ENCODE measurements around the gene SAV1. TPM values are rescaled to one million over a fixed set of nuclear protein-coding genes. Genes with fewer than 3 reads are reported as not detected.

Gene SAV1
- total RNA-seq, 2 experiments from 2014 or later, result 13.2 to 13.4 TPM

DNA sequence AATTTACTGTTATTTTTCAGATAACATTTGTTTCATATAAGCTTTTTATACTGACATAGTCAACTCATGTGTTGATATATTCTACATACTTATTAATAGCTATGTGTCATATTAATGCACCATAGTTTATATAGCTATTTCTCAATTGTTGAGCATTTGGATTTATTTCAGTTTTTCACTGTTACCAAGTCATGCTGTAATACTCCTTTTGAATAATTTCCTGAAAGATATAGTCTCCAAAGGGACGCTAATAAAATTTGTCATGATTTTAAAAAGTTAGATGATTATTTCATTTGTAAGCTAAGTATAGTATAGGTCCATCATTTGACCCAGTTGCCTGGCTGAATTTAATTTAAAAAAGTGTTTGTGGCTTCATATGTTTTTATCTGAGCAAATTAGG lies 60.3 kb downstream of the SAV1 start:
- Mint-ChIP-seq H3K4me3 (no peak overlapping the region), H3K4me1 (ENCODE audit: low read depth) (peaks cover 8% of the 10 kb centered on the region), H3K27ac (no peak overlapping the region), H3K27me3 (no peaks in the 10 kb centered on the region), H3K36me3 (ENCODE audit: low read depth) (no peaks in the 10 kb centered on the region), H3K9me3 (no peaks in the 10 kb centered on the region)
- ATAC-seq (no peak), DNase-seq (no peak)
- CTCF ChIA-PET, result interaction anchor here (0.6 to 1.7 kb wide), 6 partner anchors 8 to 252 kb away, joined by 3 to 6 read pairs (median 4); no protein-coding TSS in a partner anchor
- POLR2A ChIA-PET, result no interaction called here
- intact Hi-C loops (cut with micrococcal nuclease), result no loop called here
- TF ChIP-seq, protein P1, sequence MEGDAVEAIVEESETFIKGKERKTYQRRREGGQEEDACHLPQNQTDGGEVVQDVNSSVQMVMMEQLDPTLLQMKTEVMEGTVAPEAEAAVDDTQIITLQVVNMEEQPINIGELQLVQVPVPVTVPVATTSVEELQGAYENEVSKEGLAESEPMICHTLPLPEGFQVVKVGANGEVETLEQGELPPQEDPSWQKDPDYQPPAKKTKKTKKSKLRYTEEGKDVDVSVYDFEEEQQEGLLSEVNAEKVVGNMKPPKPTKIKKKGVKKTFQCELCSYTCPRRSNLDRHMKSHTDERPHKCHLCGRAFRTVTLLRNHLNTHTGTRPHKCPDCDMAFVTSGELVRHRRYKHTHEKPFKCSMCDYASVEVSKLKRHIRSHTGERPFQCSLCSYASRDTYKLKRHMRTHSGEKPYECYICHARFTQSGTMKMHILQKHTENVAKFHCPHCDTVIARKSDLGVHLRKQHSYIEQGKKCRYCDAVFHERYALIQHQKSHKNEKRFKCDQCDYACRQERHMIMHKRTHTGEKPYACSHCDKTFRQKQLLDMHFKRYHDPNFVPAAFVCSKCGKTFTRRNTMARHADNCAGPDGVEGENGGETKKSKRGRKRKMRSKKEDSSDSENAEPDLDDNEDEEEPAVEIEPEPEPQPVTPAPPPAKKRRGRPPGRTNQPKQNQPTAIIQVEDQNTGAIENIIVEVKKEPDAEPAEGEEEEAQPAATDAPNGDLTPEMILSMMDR (IDR thresholded peaks at IDR 0.05), result no peak

DNA sequence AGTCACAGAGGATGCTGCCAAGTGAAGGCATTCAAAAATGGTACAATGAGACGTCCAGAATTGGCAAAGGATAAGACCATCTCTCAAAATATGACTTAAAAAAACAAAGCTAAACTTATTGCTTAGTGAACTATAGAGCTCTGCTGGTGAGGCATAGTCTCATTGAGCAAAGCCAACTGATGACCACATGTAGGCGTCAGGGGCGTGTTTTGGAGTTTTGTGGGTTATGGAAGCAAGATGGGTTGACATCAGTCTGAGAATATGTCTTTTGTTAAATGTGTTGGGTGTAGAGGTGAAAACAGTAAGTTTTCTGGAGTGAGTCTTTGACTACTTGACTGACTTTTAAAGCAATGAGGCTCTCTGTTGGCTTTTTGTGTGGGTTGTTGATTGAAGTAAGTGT lies 60.9 kb downstream of the SAV1 start:
- Mint-ChIP-seq H3K4me1 (ENCODE audit: low read depth) (peaks cover 8% of the 10 kb centered on the region), H3K36me3 (ENCODE audit: low read depth) (no peaks in the 10 kb centered on the region), H3K9me3 (no peaks in the 10 kb centered on the region), H3K27me3 (no peaks in the 10 kb centered on the region), H3K4me3 (no peak overlapping the region), H3K27ac (no peak overlapping the region)
- intact Hi-C loops (cut with micrococcal nuclease), result no loop called here
- POLR2A ChIA-PET, result no interaction called here
- DNase-seq, result peak; percentile 82
- TF ChIP-seq, protein P1 (IDR thresholded peaks at IDR 0.05), result no peak
- ATAC-seq, result peak; percentile 80
- CTCF ChIA-PET, result interaction anchor here (0.6 to 1.7 kb wide), 5 partner anchors 9 to 253 kb away, joined by 3 to 6 read pairs (median 3); no protein-coding TSS in a partner anchor

DNA sequence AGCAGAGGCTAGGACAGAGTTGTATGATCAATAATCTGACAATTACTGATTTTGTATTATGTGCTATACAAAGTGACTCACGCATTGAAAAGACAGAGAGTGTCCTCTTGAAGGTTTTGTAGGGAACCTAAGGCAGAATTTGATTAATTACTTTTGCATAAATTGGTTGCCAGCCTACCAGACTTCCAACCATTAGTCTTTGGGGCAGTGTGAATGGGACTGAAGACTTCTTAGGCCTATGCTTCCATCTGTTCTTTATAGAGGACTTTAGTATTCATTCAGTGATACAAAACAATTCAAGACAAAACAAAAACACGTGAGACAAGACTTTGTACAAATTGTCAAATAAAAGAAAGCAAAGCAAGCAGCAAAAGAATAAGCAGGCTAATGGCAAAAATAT lies 61.6 kb downstream of the SAV1 start:
- POLR2A ChIA-PET, result no interaction called here
- CTCF ChIA-PET, result interaction anchor here (1.1 to 1.7 kb wide), 5 partner anchors 11 to 254 kb away, joined by 3 to 6 read pairs (median 4); no protein-coding TSS in a partner anchor
- no peak overlapping the region for H3K4me3 Mint-ChIP-seq
- DNase-seq, result no peak
- no peak for ATAC-seq
- H3K9me3 Mint-ChIP-seq, result no peaks in the 10 kb centered on the region
- intact Hi-C loops (cut with micrococcal nuclease), result no loop called here
- H3K27ac Mint-ChIP-seq, result no peak overlapping the region
- TF ChIP-seq, protein P1 (IDR thresholded peaks at IDR 0.05), result no peak
- no peaks in the 10 kb centered on the region for H3K36me3 Mint-ChIP-seq (ENCODE audit: low read depth)
- peaks cover 8% of the 10 kb centered on the region for H3K4me1 Mint-ChIP-seq (ENCODE audit: low read depth)
- no peaks in the 10 kb centered on the region for H3K27me3 Mint-ChIP-seq

DNA sequence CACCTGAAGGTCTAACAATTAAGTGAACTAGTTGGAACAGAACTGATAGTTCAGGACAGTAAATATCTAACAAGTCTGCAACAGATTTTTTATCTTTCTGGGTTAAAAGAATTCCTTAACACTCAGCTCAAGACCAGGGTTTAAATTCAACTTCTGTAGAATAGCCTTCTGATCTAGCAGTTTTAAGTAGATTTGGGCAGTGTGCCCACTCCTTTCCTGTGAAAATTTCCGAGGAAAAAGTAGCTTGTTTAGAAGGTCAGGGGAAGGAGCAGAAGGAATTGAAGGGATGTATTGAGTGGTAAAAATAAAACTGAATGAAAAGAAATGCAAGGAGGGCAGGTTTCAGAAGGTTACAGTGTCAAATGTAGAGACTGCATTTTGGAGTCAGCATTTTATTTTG lies 62.3 kb downstream of the SAV1 start:
- peaks cover 8% of the 10 kb centered on the region for H3K4me1 Mint-ChIP-seq (ENCODE audit: low read depth)
- TF ChIP-seq, protein P1 (IDR thresholded peaks at IDR 0.05), result no peak
- no peak for DNase-seq
- intact Hi-C loops (cut with micrococcal nuclease), result no loop called here
- ATAC-seq, result no peak
- ChIA-PET POLR2A (interaction anchor here (0.6 kb wide), 1 partner anchor 127 kb away, joined by 3 read pairs; no protein-coding TSS in a partner anchor), CTCF (interaction anchor here (1.1 to 1.7 kb wide), 4 partner anchors 12 to 171 kb away, joined by 3 to 6 read pairs (median 4); no protein-coding TSS in a partner anchor)
- no peaks in the 10 kb centered on the region for H3K9me3 Mint-ChIP-seq
- no peaks in the 10 kb centered on the region for H3K27me3 Mint-ChIP-seq
- H3K27ac Mint-ChIP-seq, result no peak overlapping the region
- H3K36me3 Mint-ChIP-seq (ENCODE audit: low read depth), result no peaks in the 10 kb centered on the region
- H3K4me3 Mint-ChIP-seq, result no peak overlapping the region

DNA sequence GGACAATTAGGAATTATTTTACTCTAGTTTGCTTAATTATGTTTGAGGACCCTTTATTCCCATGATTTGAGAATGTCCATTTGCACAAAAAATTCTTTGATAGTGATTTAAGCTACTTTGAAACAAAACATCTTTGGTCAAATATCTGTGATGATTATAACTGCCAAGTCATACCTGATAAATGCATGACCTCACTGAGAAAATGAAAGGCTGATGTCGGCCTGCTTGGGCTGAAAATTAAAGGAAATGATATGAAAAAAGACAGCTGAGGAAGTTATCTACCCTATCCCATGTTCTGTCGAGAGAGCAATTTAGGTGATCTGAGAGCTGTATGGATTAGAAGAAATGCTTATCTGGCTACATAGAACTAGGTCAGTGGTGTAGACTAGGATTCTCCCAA lies 64.5 kb downstream of the SAV1 start:
- H3K4me3 Mint-ChIP-seq, result no peak overlapping the region
- TF ChIP-seq, protein P1 (IDR thresholded peaks at IDR 0.05), result no peak
- ATAC-seq (no peak), DNase-seq (no peak)
- peaks cover 8% of the 10 kb centered on the region for H3K4me1 Mint-ChIP-seq (ENCODE audit: low read depth)
- intact Hi-C loops (cut with micrococcal nuclease), result loop anchor here (5.0 kb wide), 1 partner anchor 169 kb away; no protein-coding TSS in a partner anchor
- no peak overlapping the region for H3K27ac Mint-ChIP-seq
- no peaks in the 10 kb centered on the region for H3K27me3 Mint-ChIP-seq
- CTCF ChIA-PET, result interaction anchor here (0.9 to 1.6 kb wide), 2 partner anchors 170 to 175 kb away, joined by 3 to 4 read pairs; no protein-coding TSS in a partner anchor
- POLR2A ChIA-PET, result no interaction called here
- no peaks in the 10 kb centered on the region for H3K36me3 Mint-ChIP-seq (ENCODE audit: low read depth)
- H3K9me3 Mint-ChIP-seq, result no peaks in the 10 kb centered on the region

Data from activated CD8-positive, alpha-beta T cell treated with anti-CD3 and anti-CD28 coated beads for 36 hours (primary cell).